AML-193 (cell line): ENCODE results near the gene CHIT1.

ENCODE experiments used
- DNase-seq, 2 experiments: peaks; one replicate each; lab custom pipeline; 2025; lab: John Stamatoyannopoulos, UW

The CHIT1 gene

GRCh38 chr1:203188686-203189232, 40.7 kb downstream of the CHIT1 start:
- no peak for DNase-seq

- DNase-seq: no peak
These were observed 41.7 kb downstream of the CHIT1 start for GRCh38 chr1:203187689-203188264.

DNA sequence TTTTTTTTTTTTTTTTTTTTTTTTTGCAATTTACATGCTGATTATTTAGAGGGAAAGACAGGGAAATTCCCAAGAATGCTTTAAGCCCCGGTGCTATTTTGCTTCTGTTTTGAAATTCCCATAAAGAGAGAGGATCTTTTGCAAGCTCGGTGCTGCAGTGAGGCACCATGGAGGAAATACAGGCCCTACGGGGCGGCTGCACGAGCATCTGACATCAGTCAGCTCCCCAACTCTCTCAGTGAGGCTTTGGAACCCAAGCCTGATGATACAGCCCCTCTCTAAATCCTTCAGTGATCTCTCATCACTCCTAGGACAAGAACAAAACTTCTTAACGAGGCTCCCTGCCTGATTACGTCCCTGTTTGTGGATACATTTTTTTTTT, 42.2 kb downstream of the CHIT1 start:
- no peak for DNase-seq

DNA sequence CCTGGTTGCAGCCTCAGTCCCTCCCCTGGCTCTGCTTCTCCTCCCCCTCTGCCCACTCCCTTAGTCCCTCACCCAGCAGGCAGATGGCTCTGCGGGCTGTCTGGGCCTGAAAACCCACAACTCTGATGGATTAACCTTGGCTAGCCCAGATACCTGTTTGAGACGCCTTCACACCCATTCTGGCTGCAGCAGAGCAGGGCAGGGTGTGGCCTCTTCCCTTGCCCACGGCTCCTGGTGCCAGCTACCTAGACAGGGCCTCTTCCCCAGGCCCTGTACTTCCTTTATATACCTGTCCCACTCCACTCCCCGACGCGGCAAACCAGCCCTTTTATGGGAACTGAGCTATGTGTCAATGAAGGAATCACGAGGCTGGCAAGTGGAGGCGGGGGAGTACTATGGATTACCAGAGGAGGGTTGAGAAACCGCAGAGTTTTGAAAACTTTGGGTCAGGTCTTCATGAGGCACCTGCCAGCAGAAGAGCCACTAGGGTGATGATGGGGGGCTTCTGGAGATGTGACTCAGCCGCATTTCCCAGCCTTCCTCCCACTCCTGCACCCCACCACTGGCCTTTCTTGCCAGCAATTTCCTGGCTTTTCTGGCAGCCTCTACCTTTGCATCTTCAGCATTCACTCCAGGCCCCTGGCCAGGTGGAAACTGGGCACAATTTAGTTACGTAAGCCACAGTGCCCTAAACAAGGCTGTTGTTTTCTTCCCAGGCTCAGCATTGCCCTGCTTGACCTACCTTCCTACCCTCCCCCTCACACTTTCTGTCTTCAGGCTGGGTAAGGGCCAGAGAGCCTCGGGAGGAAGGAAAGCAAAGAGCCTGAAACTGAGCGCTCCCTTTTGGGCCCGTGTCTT, 42.8 kb downstream of the CHIT1 start, which contains the start of gene CHI3L1:
TSS of gene CHI3L1 (minus strand) at position 259 of the 858 bp plus-strand sequence. CDS start at position 178, 81 bp downstream.
- DNase-seq: peak; percentile 23 to 29

DNA sequence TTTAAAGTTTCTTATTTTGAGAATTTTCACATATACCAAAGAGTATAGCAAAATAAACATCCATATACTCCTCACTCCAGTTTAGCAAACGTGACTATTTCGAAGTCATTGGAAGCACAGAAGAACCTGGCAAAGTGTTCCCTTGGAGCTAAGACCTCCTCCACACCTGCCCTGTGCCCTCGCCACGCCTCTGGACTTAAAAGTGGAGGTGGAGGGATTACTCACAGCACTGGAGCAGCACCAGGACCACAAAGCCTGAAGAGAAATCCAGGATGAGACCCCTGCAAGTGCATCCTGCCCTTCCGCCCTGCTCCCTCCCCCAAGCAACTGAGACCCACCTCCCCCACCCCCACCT, 43.4 kb downstream of the CHIT1 start:
- DNase-seq: no peak

GRCh38 chr1:203185585-203185984, 43.9 kb downstream of the CHIT1 start:
- no peak for DNase-seq

GRCh38 chr1:203185061-203185461, 44.4 kb downstream of the CHIT1 start:
- no peak for DNase-seq

DNA sequence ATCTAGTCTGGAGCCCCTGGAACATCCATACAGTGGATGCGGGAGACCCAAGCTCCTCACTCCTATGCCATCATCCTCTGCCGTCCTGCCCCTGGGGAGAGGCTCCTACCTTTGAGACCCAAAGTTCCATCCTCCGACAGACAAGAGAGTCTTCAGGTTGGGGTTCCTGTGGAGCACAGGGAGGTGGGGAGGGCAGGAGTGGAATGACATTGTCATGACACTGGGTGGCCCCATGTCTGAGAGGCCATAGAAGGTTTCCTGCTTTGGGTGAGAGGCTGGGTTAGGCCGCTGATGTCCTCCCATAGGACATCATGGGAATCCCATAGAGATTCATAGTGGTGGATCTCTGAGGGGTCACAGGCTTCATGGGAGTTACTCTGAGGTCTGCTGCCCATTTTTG, 45.0 kb downstream of the CHIT1 start:
- no peak for DNase-seq

GRCh38 chr1:203183828-203184227, 45.6 kb downstream of the CHIT1 start:
- DNase-seq: no peak

DNA sequence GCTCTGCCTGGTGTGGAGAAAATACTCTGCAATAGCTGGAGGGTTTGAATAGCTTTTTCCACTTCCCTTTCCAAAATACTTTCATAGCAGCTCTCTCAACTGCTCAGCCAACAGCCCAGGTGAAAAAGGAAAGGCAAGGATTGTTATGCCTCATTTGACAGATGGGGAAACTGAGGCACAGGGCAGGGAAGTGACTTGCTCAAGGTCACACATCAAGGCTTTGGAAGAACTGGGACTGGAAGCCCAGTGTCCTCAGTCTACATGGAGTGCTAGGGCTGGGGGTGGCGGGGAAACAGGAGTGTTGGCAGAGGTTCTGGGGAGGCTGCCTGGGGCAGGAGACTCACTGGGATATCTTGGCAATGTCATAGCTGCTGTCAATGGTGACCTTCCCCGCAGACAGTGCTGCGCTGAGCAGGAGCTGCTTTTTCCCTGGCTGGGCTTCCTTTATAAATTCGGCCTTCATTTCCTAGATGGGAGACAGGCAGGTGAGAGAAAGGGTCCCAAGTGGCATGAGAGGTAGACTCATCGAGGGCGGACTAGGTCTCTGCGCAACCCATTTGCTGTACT, 47.0 kb downstream of the CHIT1 start:
- no peak for DNase-seq

DNA sequence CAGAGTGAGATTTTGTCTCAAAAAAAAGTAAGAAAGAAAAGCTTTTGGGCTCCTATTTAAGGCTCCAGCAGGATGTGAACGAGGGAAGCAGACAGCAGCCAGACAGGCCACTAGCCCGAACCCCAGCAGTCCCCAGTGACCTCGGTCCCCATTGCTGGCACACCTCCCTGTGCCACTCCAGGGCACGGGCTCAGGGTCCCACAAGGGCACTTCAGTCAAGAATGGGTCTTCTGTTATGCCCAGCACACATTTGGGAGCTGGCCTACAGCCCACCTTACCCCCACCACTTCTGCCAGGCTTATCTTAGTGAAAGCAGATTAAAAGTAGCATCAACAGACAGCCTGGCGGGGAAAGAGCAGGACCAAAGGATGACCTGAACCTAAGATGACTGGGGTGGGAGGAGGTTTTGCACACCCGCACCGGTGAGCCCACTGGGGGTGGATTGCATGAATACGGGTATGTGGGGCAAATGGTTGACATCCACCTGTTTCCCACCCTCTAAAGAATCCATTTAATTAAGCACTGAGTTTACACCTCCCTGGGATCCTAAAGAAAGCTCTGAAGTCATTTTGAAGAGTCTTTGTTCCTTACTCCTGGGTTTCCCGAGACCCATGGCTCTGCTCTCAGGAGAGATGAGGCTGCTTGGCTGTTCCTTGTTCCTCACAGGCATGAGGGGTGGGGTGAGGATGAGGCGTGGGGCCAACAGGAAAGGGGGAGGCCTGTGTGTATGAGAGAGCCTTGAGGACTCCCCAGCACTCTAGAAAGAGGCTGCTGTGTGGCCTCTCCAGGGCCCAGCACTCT, 47.7 kb downstream of the CHIT1 start:
- no peak for DNase-seq

DNA sequence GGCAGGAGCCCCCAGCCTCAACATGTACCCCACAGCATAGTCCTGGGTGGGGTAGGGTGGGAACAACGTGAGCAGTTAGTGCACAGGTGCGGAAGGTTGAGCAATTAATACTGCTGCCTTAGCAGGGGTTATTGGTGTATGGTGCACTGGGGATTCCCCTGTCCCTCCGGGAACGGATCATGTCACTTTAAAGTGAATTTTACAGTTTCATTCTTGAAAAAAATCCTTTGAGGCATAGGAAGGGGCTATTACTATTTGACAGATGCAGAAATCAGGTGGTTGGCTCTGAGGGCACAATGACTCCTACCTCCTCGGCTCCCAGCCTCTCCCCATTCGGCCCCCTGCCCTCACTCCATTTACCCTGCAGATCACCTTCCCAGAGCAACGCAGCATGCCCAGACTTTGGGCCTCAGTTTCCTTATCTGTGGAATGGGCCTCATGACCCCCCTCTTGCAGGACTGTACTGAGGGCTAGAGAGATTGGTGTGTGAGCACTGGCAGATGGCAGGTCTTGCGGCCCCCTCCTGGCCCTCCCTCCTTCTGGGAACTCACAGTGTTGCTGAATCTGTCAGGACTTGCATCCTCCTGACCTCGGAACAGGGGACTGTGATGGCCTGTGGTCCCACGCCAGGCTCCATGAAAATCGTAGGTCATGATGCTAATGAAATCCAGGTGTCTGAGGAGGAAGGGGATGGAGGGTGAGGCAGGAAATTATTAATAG, 48.7 kb downstream of the CHIT1 start:
- no peak for DNase-seq

DNA sequence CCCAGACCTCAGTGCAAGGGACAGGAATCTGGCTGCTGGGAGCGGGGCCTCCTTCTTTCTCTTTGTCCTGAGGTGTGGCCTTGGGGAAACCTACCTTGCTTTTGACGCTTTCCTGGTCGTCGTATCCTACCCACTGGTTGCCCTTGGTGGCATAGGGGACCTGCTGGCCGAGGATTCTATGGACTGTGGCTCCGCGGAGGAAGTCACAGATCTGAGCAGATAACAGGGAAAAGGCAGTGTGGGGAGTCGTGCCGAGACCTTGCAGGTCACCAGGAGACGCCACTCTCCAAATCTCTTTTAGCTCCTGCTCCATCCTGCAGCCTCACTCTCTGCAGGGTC, 49.8 kb downstream of the CHIT1 start:
- no peak for DNase-seq

DNA sequence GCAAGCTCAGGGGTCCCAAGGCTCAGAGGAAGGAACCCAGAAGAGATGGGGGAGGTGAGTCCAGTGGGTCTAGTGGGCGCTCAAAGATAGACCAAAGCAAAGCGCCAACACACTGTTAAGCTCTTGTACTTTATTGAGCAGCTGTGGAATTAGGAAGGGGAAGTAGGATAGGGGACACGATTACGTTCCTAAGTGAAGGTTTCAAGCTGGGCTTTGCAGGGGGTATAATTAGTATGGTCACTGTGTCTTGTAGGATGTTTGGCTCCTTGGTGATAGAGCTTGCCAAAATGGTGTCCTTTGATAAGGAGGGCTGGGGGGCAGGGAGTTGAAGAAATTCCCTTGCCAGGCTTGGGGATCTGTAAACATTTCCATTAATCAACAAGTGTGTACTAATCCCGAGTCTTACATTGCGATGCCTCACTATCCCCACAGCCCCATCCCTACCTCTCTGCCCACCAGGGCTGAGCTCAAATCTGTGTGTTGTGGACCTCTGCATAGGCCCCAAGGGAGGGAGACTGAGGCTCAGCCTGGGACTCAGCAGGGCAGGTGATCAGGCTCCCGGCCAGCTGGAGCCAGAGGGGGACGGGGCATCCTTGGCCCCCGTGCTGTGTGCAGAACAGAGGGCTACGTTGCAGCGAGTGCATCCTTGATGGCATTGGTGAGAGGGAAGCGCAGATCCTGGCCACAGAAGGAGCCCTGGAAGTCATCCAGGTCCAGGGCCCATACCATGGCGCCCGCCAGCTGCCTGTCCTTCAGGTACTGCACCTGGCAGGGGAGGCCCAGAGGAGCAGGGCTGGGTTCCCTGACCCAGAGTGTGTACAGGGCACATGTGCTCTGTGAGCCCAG, 50.4 kb downstream of the CHIT1 start:
- no peak for DNase-seq

GRCh38 chr1:203178083-203178482, 51.4 kb downstream of the CHIT1 start:
- DNase-seq: no peak

GRCh38 chr1:203177470-203178039, 51.9 kb downstream of the CHIT1 start:
- DNase-seq: no peak

DNA sequence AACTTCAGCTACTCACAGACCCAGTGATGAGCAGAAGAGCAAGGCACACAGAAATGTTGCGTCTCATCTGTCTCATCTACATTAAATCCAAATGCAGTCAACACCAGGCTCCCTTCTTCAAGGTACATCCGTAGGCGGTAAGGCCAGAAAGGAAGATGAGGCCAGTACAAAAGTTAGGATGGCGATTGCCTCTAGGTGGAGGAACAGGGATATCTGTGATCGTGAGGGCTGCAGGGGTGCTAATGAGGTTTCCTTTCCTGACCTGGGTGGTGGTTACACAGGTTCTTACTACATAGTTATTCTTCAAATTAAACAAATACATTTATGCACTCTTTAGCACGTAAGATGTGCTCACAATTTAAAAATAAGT, 52.5 kb downstream of the CHIT1 start:
- no peak for DNase-seq

- DNase-seq: no peak
These were observed 53.0 kb downstream of the CHIT1 start for GRCh38 chr1:203176273-203177035.

DNA sequence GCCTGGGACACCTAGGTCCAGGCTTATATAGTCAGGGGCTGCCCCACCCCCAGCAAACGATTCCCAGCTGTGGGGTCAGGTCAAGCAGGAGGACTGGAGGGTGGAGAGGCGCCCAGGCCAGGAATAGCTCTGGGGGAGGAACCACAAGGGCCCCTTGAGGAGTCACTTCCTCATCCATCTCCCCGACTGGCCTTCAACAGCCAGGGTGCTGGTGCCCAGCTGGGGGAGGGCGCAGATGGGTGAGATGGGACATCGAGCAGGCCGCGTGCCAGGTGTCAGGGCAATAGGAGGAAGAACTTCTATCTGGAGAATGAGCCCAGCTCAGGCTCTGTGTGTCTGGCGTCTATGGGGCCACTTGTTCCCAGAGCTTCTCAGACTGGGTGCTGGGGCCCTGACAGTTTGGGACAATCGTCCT, 53.6 kb downstream of the CHIT1 start:
- peak in 1 of 2 experiments; percentile 5 for DNase-seq
